ENCODE results near the gene DCHS2.

The DCHS2 gene

GRCh38 chr4:154491341-154492271 lies at the start of gene DCHS2:
DCHS2 (minus strand) TSS chr4:154491799; CDS start chr4:154491355, 444 bp downstream.
- no peak for DNase-seq (ENCODE audit: low spot score)

GRCh38 chr4:154534296-154534695 lies 42.7 kb upstream of the DCHS2 start:
- DNase-seq (ENCODE audit: low spot score), result no peak

- no peak for DNase-seq (ENCODE audit: low spot score)
Observed at GRCh38 chr4:154529728-154530519, 38.3 kb upstream of the DCHS2 start.

GRCh38 chr4:154528869-154529268 lies 37.3 kb upstream of the DCHS2 start:
- DNase-seq (ENCODE audit: low spot score), result no peak

GRCh38 chr4:154527308-154527707 lies 35.7 kb upstream of the DCHS2 start:
- no peak for DNase-seq (ENCODE audit: low spot score)

GRCh38 chr4:154526151-154526550 lies 34.6 kb upstream of the DCHS2 start:
- DNase-seq (ENCODE audit: low spot score), result no peak

GRCh38 chr4:154521607-154522006 lies 30.0 kb upstream of the DCHS2 start:
- no peak for DNase-seq (ENCODE audit: low spot score)

GRCh38 chr4:154519214-154519613 lies 27.6 kb upstream of the DCHS2 start:
- no peak for DNase-seq (ENCODE audit: low spot score)

- no peak for DNase-seq (ENCODE audit: low spot score)
Observed at GRCh38 chr4:154517591-154517990, 26.0 kb upstream of the DCHS2 start.

GRCh38 chr4:154516318-154517029 lies 24.9 kb upstream of the DCHS2 start:
- no peak for DNase-seq (ENCODE audit: low spot score)

- no peak for DNase-seq (ENCODE audit: low spot score)
Observed at GRCh38 chr4:154511981-154512380, 20.4 kb upstream of the DCHS2 start.

- DNase-seq (ENCODE audit: low spot score), result no peak
Observed at GRCh38 chr4:154511548-154511947, 19.9 kb upstream of the DCHS2 start.

GRCh38 chr4:154507156-154507555 lies 15.6 kb upstream of the DCHS2 start:
- no peak for DNase-seq (ENCODE audit: low spot score)

- no peak for DNase-seq (ENCODE audit: low spot score)
Observed at GRCh38 chr4:154506253-154506652, 14.7 kb upstream of the DCHS2 start.

GRCh38 chr4:154503598-154503997 lies 12.0 kb upstream of the DCHS2 start:
- no peak for DNase-seq (ENCODE audit: low spot score)

GRCh38 chr4:154502111-154502510 lies 10.5 kb upstream of the DCHS2 start:
- DNase-seq (ENCODE audit: low spot score), result no peak

GRCh38 chr4:154497889-154498288 lies 6.3 kb upstream of the DCHS2 start:
- no peak for DNase-seq (ENCODE audit: low spot score)

- DNase-seq (ENCODE audit: low spot score), result no peak
Observed at GRCh38 chr4:154495867-154496266, 4.3 kb upstream of the DCHS2 start.

- DNase-seq (ENCODE audit: low spot score), result no peak
Observed at GRCh38 chr4:154492288-154492687, 689 bp upstream of the DCHS2 start.

GRCh38 chr4:154490583-154491340 lies 837 bp downstream of the DCHS2 start:
- no peak for DNase-seq (ENCODE audit: low spot score)

- DNase-seq (ENCODE audit: low spot score), result no peak
Observed at GRCh38 chr4:154490234-154490582, 1.4 kb downstream of the DCHS2 start.

Data from CD4-positive, alpha-beta T cell treated with Interleukin-2 at 100 ng/mL for 4 hours (primary cell).